Stimulated activated CD4-positive, alpha-beta T cell treated with anti-CD3 and anti-CD28 coated beads, TNF-alpha, amount 100 ng/mL, for 24 hours (primary cell): Measurements from ENCODE around the gene TUBA4A.

ENCODE experiments used
- DNase-seq, 3 experiments: peaks; one replicate each; pipeline ENCODE4 v3.0.0-alpha.2; 2020; ENCODE audit warnings: low read depth in 3 of 3

Gene TUBA4A

DNA sequence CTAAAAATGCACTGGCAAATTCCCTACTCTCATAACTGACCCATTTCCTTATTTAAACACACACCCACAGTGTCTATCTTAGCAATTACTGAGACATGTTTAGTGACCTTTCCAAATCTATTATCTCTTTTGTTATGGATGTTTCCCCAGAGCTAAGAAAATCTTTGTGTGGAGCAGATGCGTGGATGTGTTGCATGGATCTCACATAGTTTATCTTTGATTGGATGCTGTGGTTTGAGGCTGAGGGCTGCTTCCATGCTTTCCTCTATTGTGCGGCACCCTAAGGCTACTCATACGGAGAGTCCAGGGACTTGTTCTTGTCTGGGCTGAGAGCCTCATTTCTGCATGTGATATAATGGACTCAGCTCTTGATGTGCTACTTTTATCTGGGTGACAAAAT, 19.4 kb downstream of the TUBA4A start:
- DNase-seq = no peak

DNA sequence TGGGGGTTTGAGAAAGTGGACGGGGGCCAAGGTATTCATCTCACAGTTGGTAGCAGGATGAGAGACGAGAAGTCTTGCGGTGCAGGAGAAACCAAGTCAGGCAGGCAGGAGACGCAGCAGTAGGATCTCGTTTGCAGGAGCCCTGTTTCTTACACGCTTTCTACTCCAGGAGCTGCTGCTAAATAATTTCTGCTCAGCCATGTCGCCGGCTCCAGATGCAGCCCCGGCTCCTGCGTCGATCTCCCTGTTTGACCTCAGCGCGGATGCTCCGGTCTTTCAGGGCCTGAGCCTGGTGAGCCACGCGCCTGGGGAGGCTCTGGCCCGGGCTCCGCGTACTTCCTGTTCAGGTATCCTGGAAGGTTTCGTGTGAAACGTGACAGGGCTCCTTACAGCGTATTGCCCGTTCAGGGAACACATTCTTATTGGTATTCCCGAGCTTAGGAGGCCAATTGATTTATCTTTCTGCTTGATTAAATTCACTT, 23.6 kb downstream of the TUBA4A start:
- peak in 1 of 3 experiments; percentile 66 for DNase-seq

- DNase-seq = peak; percentile 97 to 99 (median 97)
Observed at GRCh38 chr2:219229305-219230058, 24.2 kb downstream of the TUBA4A start, which contains the start of the genes ANKZF1 and ATG9A. Gene ANKZF1, plus strand, starts transcription at chr2:219229806. Its CDS starts 452 bp downstream, at chr2:219230258. Gene ATG9A, minus strand, starts transcription at chr2:219229636. Its CDS starts 1,612 bp downstream, at chr2:219228024.

DNA sequence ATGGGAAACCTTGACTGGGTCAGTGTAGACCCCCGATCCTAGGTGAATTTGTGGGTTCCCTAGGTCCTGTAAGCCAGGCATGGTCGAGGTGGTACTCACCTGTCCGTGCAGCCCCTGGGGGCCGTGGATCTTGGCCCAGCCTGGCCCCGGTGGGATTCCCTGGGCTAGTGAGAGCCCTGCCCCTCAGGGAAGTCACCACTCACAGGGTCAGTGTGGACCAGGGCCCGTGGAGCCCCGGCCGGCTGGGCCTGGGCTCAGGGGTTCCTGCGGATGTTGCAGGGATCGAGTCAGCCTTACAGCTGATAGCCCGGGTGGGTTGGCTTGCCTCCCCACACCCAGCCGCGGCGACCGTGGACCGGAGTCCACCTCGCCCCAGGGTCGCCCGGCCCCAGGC, 24.8 kb downstream of the TUBA4A start:
- no peak for DNase-seq

GRCh38 chr2:219228041-219228910, 25.4 kb downstream of the TUBA4A start:
- DNase-seq = no peak

- DNase-seq = no peak
Observed at GRCh38 chr2:219225350-219225749, 28.4 kb downstream of the TUBA4A start.

DNA sequence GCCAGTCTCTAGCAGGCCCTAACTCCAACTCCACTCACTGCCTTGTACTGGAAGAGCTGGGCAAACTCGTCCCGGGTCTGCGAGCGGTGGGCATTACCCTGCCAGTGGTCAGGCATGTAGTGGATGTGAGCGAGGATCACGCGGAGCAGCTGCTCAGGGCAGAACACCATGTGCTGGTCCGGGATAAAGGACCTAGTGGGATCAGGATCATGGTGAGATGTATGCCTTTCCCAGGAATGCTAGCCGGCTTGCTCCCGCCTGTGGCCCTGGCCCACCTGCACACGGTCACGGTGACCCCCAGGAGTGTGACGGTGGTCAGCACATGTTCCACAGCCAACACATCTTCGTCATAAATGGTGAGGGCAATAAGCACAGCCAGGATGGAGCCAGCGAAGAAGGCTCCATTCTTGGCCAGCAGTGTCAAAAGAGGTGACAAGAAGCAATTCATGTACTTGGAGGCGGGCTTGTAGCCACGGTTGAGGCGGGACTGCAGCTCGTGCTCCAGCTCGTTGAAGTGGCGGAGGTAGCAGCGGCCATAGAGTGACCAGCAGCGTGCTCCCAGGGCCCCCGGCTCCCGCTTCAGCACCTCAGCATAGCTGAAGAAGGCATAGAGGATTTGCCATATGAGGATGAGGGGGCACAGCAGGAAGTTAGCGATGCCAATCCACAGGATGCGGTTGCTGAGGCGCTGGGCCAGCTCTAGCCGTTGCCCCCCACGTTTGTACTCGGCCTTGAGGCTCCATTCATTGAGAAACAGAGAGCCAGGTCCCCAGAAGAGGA, 29.7 kb downstream of the TUBA4A start:
- no peak for DNase-seq

GRCh38 chr2:219221957-219222518, 31.7 kb downstream of the TUBA4A start:
- no peak for DNase-seq

DNA sequence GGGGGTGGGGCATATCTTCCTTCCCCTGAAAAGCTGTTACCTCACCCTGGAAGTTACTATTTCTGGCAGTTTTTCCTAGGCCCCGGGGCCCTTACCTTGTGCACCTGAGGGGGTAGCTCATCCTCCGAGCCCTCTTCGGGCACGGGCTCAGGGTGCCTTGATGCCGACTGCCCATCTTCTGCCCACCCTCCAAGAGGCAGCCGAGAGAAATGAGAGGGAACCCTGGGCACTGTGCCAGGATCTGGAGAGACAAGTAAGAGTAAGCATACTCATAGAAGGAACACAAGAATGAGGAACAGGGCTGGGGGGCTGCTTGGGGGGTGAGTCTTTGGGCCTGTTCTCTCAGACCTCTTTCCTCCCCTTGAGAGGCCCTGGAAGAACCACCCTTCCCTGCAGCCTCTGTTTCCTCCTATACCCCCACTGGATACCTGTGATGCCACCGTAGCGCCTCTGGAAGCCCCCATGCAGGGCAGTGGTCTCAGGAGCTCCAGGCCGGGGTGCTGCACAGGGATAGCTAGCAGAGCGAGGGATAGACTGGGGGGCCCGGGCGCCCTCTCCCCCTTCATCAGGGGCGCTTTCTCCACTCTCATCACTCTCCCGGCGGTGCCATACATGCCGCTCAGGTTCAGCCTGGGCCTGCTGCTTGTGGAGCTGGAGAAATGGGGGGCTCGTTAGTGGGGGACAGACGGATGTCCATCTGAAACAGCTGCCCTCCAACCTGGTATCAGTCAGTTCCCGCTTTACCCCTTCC, 32.9 kb downstream of the TUBA4A start:
- no peak for DNase-seq

DNA sequence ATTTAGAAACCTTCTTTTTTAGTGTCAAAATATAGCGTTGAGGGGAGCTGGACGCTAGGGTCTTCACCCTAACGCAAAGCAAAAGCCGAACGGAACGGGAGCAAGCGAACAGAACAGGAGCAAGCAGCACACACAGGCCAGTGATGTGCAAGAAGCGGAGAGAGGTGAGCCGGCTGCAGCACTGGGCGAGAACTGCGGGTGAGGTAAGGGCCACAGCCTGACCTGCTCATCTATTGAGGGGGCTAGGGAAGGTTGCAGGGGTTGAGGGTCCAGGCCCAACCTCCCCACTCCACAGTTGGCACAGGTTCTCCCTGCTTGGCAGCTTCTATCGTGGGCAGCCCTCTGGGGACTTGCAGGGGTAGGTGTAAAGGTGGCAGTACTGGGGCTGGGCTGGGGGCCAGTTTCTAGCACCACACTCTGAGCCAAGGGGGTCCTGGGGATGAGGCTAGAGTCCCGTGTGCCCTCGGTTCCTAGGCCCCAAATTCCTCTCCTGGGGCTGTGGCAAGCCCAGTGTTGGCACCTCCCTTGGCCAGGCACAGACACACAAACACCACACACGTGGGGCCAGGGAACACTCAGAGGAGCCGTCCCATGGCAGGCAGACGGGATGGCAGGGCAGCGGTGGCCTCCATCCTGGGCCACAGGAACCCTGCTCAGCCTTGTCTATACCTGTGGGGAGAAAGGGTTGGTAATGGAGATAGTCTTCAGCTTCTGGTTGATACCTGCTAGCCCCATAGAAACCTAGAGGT, 33.8 kb downstream of the TUBA4A start:
- DNase-seq = no peak

- DNase-seq = peak; percentile 83 to 92 (median 84)
Observed at GRCh38 chr2:219218732-219219701, 34.7 kb downstream of the TUBA4A start, which contains the start of gene ABCB6. Gene ABCB6, minus strand, starts transcription at chr2:219218958. Its CDS starts 285 bp downstream, at chr2:219218673.

DNA sequence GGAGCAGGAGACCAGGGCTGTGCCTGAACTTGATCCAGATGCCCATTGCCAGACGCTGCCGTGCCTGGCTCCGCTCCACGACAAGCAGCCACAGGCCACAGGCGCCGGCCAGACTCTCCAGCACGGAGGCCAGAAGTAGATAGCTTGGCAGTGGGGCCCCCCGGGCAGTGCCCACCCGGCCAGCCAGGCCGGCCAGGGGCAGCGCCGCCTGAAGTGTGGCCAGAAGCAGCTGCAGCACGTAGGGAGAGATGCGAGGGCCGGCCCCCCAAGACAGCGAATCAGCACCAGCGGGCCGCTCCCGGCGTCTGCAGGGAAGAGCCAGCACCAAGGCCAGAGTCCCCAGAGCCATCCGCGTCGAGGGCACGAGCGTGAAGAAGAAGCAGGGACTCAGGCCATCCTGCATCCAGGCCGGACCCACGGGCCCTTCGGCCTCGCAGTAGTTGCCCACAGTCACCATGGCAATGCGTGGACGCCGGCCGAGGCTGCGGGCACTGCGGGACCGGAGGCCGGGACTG, 35.4 kb downstream of the TUBA4A start:
- DNase-seq = no peak

GRCh38 chr2:219216535-219216915, 37.2 kb downstream of the TUBA4A start:
- DNase-seq = no peak

GRCh38 chr2:219215871-219216534, 37.7 kb downstream of the TUBA4A start:
- no peak for DNase-seq

GRCh38 chr2:219214786-219215185, 38.9 kb downstream of the TUBA4A start:
- DNase-seq = no peak

GRCh38 chr2:219214141-219214540, 39.6 kb downstream of the TUBA4A start:
- DNase-seq = no peak

GRCh38 chr2:219213486-219214071, 40.1 kb downstream of the TUBA4A start:
- no peak for DNase-seq

- no peak for DNase-seq
Observed at GRCh38 chr2:219213026-219213415, 40.7 kb downstream of the TUBA4A start.
